ENCODE data around the gene FBXO24. TPM values are rescaled to one million over a fixed set of nuclear protein-coding genes. Genes with fewer than 3 reads are reported as not detected.
"Not testable (repeated sequence)": the region's sequence is repeated elsewhere in the genome, so short reads cannot be mapped to it uniquely, and the experiment has no call there.

The FBXO24 gene
- total RNA-seq, 2 donors from 2014 or later, result 1.8 to 5.3 TPM

GRCh38 chr7:100545360-100546128, 40.6 kb upstream of the FBXO24 start:
- 7 to 14% methylated on average over 1 to 3 of the region's 3 CpGs for WGBS, 2 donors
- peak; percentile 50 to 84 (median 70) for DNase-seq

GRCh38 chr7:100546129-100546925, 39.8 kb upstream of the FBXO24 start:
- intact Hi-C loops (cut with DNase I), result no loop called here
- ATAC-seq (peak; percentile 77), DNase-seq (peak in 3 of 4 donors; percentile 10 to 50 (median 45))
- 20 to 24% methylated on average over 10 of the region's 10 CpGs for WGBS, 2 donors
- H3K27me3 ChIP-seq, result no peaks in the 10 kb centered on the region
- TF ChIP-seq CTCF (IDR thresholded peaks at IDR 0.05) (no peak), POLR2A (IDR thresholded peaks at IDR 0.05) (peak in 2 of 3 donors; percentile 23 to 30)
- peak overlapping the region; percentile 89 to 98 (median 95) for H3K27ac ChIP-seq
- H3K9me3 ChIP-seq, result no peaks in the 10 kb centered on the region
- H3K4me1 ChIP-seq, result peaks cover 78% of the 10 kb centered on the region
- H3K4me3 ChIP-seq, result no peak overlapping the region
- no peaks in the 10 kb centered on the region for H3K36me3 ChIP-seq (replicated peaks in 1 of 2; ENCODE audit: insufficient read depth in 1 of 2, low read depth in 2 of 2)

More at GRCh38 chr7:100545360-100546128, 40.6 kb upstream of the FBXO24 start:
- H3K4me1 ChIP-seq, result peaks cover 86% of the 10 kb centered on the region
- H3K27ac ChIP-seq, result peak overlapping the region; percentile 89 to 98 (median 95)
- H3K9me3 ChIP-seq, result no peaks in the 10 kb centered on the region
- H3K27me3 ChIP-seq, result no peaks in the 10 kb centered on the region
- intact Hi-C loops (cut with DNase I), result no loop called here
- no peak for TF ChIP-seq POLR2A (IDR thresholded peaks at IDR 0.05)
- peak in 3 of 7 experiments; percentile 6 to 31 (median 8) for TF ChIP-seq CTCF (IDR thresholded peaks at IDR 0.05)
- H3K36me3 ChIP-seq (replicated peaks in 1 of 2; ENCODE audit: insufficient read depth in 1 of 2, low read depth in 2 of 2), result no peaks in the 10 kb centered on the region
- no peak overlapping the region for H3K4me3 ChIP-seq
- peak; percentile 61 for ATAC-seq

- Histone ChIP-seq H3K9me3 (no peaks in the 10 kb centered on the region), H3K36me3 (replicated peaks in 1 of 2; ENCODE audit: insufficient read depth in 1 of 2, low read depth in 2 of 2) (peaks cover 0 to 1% of the 10 kb centered on the region in 2 donors), H3K4me3 (no peak overlapping the region), H3K4me1 (peaks cover 70% of the 10 kb centered on the region), H3K27ac (peak overlapping the region; percentile 89 to 98 (median 95)), H3K27me3 (no peaks in the 10 kb centered on the region)
- DNase-seq, result peak in 3 of 4 donors; percentile 34 to 54 (median 52)
- intact Hi-C loops (cut with DNase I), result no loop called here
- WGBS, 2 donors, result 35 to 37% methylated on average over 9 of the region's 9 CpGs
- no peak for ATAC-seq
- TF ChIP-seq CTCF (IDR thresholded peaks at IDR 0.05), result no peak
Measured at GRCh38 chr7:100546926-100547800, 39.0 kb upstream of the FBXO24 start.

GRCh38 chr7:100547872-100548271, 38.3 kb upstream of the FBXO24 start:
- WGBS, 2 donors, result 13 to 18% methylated on average over 2 of the region's 2 CpGs
- intact Hi-C loops (cut with DNase I), result no loop called here
- peak in 2 of 7 experiments; percentile 17 to 26 for TF ChIP-seq CTCF (IDR thresholded peaks at IDR 0.05)
- TF ChIP-seq POLR2A (IDR thresholded peaks at IDR 0.05), result no peak

GRCh38 chr7:100548446-100548845, 37.7 kb upstream of the FBXO24 start:
- ATAC-seq; H3K36me3 ChIP-seq (replicated peaks in 1 of 2; ENCODE audit: insufficient read depth in 1 of 2, low read depth in 2 of 2); H3K9me3 ChIP-seq; H3K27me3 ChIP-seq; intact Hi-C loops (cut with DNase I); H3K4me3 ChIP-seq; DNase-seq: not testable (repeated sequence)
- Histone ChIP-seq H3K27ac (peak overlapping the region; percentile 89 to 98 (median 95)), H3K4me1 (peaks cover 58% of the 10 kb centered on the region)
- 80% methylated on average over 5 of the region's 5 CpGs for WGBS, 2 donors

More at GRCh38 chr7:100547872-100548271, 38.3 kb upstream of the FBXO24 start:
- H3K27ac ChIP-seq, result peak overlapping the region; percentile 89 to 98 (median 95)
- H3K4me3 ChIP-seq, result no peak overlapping the region
- peaks cover 64% of the 10 kb centered on the region for H3K4me1 ChIP-seq
- peaks cover 2 to 5% of the 10 kb centered on the region in 2 donors for H3K36me3 ChIP-seq (replicated peaks in 1 of 2; ENCODE audit: insufficient read depth in 1 of 2, low read depth in 2 of 2)
- no peaks in the 10 kb centered on the region for H3K27me3 ChIP-seq
- ATAC-seq, result no peak
- DNase-seq, result peak in 3 of 4 donors; percentile 46 to 60 (median 57)
- H3K9me3 ChIP-seq, result no peaks in the 10 kb centered on the region

Measured in body of pancreas (tissue), 4 donors.